Cortex of kidney (tissue), 1 donor: ENCODE results near the gene CUL1.

Experiments
- DNase-seq: peaks from one replicate; lab custom pipeline; 2025; lab: John Stamatoyannopoulos, UW

CUL1 gene

DNA sequence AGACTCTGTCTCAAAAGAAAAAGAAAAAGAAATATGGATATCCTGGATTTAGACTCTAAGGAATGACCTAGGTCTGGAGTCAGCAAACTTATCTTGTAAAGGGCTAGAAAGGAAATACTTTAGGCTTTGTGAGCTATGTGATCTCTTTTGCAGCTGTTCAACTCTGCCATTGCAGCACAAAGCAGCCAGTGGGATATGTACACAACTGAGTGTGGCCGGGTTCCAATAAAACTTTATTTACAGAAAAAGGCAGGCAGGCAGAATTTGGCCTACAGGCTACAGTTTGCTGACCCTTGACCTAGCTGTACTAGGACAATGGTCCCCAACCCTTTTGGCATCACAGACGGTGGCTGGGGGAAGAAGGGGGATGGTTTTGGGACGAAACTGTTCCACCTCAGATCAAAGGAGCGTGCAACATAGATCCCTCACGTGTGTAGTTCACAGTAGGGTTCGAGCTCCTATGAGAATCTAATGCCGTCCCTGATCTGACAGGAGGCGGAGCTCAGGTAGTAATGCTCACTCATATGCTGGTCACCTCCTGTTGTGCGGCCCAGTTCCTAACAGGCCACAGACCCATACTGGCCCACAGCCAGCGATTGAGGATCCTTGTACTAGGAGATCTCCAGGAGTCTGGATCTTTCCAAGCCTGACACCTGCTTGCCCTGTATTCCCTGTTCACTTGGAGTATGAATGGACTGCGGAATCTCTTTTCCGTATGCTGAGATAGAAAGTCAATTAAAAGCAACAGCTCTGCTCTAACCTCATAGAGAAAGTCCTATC, 63.0 kb downstream of the CUL1 start:
- DNase-seq = no peak

DNA sequence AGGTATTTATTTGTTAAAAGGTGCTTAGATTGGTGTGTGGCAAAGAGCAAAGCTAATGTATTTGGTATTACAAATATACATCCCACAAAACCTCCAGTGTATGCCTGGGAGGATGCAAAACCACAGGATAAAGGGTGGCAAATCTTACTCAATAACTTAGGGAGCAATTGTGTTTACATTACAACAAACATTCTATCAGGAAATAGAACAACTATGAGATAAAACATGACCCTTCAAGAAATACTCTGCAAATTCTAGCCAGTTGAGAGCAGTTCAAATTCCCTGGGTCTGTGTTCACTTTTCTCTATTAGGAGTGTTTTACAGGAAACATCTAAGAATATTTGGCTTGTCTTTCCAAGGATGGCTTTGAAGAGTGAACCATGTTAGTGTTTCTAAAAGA, 64.9 kb downstream of the CUL1 start:
- no peak for DNase-seq

DNA sequence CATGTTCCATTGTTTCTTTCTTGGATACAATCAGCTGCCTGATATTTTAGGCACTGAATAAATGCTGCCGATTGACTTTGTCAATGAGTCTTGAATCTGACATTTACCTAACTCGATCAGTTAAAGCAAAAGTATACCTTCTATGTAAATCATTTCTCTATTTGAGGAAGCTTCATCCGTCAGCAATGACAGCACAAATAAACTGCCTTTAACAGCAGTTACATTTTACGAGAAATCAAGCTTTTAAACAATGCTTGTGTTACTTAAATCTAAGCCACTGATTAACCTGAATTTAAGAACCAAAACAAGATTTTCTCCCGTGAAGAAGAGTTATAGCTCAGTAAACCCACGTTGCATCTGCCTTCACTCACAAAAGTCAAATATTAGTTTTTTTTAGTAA, 71.3 kb downstream of the CUL1 start:
- no peak for DNase-seq

DNA sequence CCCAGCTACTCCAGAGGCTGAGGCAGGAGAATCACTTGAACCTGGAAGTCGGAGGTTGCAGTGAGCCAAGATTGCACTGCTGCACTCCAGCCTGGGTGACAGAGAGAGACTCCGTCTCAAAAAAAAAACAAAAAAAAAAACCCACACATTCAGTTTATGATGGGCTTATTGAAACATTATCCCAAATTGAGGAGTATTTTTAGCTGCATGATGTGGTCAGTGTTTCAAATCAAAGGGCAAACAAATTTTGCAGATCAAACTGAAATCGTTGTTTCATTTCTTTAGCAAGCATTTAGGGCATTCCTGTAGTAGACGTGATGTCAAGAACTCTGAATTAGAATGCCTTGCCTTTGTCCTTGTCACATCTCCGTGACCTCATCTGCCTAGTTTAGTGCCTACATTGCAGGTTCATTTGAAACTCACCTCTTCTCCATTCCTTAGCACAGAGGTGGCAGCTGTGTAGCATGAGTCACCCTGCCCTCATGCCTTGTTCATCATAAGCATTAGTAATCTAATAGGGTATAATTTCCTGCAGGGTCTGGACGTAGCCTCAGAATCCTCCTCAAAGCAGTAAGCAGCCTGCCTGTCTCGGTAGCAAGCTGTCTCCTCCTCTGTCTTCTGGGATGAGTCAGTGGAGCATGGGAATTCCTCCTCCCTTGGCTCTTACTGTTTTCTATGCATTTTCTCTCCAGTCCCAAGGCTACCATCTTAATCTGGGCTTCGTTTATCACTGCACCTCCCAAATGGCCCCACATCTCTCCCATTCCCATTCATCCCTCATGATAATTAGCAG, 73.8 kb downstream of the CUL1 start:
- no peak for DNase-seq

DNA sequence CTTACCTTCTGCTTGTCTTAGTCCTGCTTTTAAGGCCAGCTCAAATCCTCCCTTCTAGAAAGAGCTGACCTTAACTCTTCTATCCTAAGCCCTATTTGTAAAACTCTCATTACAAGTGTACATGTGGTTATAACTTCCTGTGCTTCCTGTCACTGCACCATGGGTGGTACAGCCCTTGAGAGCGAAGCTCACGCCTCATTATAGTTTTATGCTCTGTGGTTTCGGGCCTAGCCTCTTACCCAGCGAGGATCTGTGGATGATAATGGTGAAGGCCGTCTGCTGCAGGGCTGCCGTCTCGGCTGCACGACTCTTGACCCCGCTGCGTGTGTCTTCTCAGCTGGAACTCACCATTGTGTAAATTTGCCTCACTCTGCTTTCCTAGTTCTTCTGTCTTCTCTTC, 74.6 kb downstream of the CUL1 start:
- DNase-seq = no peak

DNA sequence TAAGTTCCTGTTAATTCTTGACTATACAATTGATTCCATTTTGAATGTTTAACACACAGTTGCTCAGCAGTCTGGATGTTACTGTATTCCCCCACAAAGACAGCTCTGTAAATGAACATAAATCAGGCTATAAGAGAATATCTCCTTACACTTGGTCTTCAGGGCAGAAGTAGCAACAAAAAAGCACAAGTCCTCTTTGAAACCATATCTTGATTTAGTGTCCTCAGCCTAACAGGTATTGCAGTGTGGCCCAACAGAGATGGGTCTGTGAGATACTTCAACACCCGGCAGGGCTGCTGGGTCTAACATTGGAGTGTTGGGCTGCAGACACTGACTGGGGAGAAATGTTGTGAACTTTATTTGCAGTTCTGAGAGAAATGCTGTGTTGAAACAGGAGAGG, 75.8 kb downstream of the CUL1 start:
- DNase-seq = no peak

DNA sequence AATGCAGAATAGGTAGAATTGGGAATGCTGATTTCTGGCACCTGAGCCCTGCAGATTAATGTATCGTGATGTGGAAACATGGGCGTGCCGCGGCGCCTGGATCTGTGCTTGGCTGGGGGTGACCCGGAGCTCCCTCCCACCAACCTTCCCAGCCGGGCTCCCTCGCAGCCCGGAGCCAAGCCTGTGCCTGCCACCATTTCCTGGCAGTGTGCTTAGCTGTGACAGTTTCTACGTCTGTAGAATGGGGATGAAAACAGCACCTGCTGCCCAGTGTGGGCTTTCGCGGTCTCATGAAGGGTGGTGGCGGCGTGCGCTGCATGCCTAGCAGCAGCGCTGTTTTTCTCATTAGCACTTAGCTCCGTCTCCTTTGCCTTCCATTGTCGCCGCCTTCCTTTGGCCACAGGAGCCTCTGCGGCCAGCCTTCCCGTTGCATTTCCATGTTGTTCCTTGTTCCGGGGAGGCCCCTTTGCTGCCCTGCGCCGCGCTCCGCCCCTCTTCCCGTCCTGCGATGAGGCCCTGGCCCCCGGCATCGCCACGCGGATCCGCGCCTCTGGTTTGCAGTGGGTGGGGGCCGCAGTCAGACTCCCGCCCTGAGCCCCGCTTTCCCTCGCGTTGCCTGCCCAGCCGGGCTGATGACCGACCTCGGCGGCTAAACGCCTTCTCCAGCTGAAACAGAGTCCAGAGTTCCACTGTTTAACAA, 84.2 kb downstream of the CUL1 start:
- no peak for DNase-seq

DNA sequence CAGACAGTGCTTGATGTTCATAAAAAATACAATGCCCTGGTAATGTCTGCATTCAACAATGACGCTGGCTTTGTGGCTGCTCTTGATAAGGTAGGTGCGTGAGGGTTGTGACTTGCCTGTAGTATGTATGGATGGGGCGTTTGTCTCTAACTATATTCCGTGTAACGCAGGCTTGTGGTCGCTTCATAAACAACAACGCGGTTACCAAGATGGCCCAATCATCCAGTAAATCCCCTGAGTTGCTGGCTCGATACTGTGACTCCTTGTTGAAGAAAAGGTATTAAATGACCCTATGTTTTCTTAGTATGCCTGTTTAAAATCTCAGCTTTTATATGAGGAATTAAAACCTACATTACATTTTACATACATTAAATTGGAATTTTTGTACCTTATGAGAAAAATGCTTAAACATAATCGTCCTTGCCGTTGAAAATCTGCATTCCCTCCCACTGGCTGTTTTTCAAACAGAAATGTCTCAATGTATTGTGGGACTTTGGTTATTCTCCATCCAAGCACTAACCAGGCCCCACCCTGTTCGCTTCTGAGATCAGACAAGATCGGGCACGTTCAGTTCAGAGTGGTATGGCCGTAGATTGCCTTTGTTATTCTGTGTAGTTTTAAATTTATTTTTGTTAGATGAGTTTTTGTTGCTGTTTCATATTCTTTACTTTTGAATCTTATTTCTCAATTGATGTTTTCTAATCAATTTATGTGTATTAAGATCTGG, 85.3 kb downstream of the CUL1 start:
- no peak for DNase-seq

DNA sequence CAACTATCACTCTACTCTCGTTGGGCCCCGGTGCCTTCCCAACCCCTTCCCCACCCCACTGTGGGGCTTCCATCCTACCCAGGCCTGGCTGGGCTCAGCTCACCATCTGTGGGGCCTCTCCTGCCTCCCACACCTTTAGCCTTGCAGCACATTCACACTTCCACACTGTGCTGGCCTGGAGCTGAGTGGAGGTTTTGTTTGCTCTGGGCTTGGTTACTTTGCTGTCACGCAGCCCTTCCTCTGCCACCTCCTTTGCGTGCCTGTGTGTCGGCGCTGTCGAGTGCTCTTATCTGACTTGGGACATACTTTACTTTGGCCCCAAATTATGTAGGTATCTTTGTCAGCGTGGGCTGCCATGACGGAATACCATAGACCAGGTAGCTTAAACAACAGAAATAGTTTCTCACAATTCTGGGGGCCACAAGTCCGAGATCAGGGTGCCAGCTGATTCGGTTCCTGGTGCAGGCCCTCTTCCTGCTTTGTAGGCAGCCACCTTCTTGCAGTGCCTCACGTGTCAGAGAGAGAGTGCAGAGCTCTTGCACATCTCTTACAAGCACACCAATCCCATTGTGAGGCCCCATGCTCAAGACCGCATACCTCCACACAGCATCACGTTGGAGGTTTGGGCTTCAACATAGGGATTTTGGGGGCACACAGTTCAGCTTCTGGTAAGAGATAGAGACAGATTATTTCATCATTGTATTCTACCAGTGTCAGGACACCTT, 89.0 kb downstream of the CUL1 start:
- DNase-seq = no peak

DNA sequence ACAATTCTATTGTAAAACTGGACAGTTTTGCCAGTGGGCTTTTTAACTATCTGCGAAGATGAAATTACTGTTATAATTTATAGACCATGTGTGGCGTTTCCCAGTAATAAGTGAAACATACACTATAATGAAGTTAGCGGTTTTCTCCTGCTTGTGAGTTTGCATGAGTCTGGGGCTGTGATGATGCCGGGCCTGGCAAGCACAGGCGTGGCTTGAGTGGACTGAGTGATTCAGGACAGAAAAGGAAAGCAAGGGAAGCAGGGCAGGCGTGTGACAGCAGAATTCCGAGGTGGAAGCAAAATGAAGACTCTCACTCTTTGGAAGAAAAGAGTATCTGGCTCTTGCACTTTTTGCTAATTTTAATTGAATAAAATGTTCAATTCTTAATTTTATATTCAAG, 90.5 kb downstream of the CUL1 start:
- no peak for DNase-seq

DNA sequence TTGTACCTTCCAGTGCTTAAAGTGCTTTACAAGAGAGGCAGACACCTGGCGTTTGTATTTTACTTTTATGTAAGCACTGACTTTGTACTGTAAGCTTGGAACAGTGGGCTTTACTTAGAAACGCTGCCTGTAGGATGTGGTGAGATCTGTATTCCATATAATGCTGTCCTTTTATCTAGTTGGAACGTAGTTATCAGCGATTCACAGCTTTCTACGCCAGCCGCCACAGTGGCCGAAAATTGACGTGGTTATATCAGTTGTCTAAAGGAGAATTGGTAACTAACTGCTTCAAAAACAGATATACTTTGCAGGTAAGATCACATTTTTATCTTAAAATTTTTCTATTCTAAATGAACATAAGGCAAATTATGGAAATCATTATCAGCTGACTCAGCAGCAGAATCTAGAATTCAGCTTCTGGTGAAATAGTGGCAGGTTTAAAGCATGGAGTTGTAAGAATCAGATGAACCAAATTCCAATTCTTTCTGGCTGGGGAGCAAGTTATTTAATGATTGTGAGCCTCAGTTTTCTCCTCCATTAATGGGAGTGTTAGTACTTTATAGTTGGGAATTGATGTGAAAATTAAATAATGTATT, 91.5 kb downstream of the CUL1 start:
- DNase-seq = no peak

DNA sequence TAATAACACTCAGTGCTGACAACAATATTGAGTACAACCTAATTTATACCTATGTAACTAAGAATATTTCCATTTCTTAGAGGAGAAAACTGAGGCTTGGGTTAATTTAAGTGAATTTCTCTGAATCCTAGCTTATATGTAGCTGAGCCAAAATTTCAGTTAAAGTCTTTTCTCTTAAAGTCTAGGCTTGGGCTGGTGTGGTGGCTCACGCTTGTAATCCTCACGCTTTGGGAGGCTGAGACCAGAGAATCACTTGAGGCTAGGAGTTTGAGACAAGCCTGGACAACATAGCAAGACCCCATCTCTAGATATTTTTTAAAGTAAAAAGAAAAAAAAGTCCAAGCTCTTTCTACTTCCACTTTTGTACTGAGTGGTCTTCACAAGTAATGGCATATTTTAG, 92.1 kb downstream of the CUL1 start:
- no peak for DNase-seq

DNA sequence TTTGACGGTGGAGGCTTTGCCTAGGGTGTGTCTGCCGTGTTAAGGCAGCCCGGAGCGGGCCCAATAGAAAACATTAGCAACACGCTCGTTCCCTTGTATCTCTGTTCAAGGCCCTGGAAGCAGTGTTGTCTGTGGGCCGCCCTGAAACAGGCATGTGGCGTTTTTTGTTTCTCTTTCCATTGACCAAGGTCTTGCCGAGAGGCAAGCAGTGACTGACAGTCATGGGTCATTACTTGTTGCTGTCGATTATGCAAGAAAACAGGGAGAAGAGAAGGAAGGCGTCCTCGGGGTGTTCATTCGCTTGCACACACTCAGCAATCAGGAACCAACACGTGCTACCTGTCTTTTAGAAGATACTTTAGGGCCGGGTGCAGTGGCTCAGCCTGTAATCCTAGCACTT, 92.8 kb downstream of the CUL1 start:
- DNase-seq = no peak

DNA sequence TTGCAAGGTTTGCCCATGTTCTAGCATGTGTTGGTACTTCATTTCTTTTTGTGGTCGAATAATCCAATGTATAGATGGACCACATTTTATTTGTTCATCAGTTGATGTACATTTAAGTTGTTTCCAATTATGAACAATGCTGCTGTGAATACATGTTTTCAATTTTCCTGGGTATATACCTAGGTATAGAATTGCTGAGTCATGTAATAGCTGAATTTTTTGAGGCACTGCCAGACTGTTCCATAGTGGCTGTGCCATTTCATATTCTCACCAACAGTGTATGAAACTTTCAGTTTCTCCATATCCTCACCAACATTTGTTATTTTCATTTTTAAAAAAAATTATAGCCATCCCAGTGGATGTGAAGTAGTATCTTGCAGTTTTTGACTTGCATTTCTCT, 94.9 kb downstream of the CUL1 start:
- no peak for DNase-seq

DNA sequence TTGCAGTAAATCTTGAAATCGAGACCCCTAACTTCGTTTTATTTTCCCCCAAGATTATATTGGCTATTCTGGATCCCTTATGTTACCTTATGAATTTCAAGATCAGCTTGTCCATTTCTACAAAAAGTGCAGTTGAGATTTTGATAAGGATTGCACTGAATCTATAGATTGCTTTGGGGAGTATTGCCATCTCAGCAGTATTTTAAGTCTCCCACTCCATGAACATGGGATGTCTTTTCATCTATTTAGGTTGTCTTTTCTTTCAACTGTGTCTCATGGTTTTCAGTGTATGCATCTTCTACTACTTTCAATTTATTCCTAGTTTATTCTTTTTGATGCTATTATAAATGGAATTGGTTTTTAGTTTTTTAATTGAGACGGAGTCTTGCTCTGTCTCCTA, 95.8 kb downstream of the CUL1 start:
- no peak for DNase-seq

DNA sequence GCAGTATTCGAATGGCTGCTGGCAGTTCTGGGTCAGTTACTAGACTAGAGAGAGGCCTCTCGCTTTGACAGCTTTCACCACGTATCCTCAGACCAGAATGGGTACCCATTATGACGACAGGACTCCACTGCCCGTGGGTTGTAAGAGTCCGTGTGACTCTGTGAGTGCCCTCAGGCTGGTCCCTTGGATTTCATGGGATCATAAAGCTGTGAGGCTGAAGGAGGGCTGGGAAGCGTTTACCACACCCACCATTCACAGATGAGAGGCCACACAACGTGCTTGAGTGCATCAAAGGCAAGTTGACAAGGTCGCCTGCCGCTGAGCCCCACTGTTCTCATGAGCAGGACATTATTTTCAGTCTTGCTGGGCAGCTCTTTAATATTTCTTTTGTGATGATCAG, 98.1 kb downstream of the CUL1 start:
- no peak for DNase-seq

DNA sequence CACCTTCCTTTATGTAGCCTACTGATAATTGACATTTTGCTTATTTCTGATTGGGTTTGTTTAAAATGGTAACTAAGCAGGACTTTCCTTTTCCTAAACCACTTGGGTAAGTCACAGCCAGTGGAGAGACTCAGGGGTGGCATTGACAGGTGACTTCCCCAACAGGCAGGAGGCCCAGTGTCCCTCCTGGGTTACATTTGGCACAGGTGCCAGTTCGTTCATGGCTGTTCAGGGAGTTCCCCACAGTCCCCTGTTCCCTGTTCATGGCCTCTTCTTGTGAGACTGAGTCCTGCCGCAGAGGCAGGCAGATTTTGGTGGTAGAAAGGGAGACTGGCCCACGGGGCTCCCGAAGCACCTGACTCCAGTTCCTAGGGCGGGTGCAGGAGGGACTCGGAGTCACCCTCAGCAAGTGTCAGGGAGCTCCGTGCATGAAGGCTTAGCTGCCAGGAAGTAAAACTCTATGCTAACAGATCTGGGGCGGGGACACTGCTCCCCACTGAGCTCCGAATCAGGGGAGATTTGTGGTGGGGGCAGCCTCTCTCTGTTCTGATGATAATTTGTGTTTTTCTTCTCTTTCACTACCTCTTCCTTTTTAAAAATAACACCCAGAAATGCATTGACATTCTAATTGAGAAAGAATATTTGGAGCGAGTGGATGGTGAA, 101.3 kb downstream of the CUL1 start:
- DNase-seq = no peak

DNA sequence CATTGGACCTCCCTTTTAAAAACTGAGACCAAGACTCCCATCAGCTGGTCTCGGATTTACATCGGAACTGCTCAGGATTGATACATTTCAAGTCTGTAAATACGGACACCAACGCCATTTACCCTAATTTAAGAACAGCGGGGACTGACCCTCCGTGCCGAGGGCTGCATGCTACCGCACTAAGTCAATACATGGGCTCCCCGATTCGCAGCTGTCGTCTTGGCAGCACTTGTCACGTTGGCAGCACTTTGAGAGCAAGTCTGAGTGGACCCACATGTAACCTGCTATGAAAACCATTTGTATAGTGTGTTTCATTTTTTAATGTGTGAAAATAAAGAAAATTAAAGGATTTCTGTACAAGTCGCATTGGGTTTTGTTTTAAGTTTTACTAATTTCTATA, 102.0 kb downstream of the CUL1 start:
- DNase-seq = no peak

DNA sequence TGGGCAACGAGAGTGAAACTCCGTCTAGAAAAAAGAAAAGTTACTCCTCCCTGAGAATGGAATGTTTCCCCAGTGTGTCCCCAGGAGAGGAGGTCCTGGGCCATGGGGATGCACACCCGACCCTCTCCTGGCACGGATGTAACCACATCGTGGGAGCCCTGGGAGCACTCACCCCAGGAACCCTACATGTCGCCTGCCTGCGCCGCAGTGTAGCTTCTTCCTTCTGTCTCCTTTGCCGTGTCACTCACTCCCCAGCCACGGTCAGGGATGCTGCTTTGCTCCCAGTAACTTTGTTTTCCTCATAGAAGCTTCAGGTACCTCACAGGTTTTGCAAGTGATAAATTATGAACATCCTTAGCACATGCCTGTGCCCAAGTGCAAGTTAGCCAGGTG, 103.4 kb downstream of the CUL1 start:
- no peak for DNase-seq

DNA sequence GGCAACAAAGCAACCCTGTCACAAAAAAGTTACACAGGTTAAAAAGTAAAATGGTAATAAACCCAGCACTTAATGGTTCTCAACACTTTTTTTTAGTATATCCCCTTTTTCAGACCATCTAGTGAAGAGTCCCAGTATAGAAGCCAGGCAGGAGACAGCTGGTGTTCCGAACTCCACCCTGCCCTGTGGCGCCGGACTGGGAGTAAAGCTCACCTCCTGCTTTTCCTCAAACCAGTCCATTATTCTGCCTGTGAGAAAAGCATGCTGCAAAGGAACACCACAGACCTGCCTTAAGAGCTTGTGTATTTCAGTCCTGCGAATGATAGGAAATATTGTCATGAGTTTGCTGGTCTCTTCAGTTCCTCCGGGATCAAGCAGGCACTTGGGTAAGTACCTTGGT, 104.4 kb downstream of the CUL1 start:
- DNase-seq = no peak
